ENCODE results near the gene PHPT1.
"Not testable (repeated sequence)": the region's sequence is repeated elsewhere in the genome, so short reads cannot be mapped to it uniquely, and the experiment has no call there.

DNA sequence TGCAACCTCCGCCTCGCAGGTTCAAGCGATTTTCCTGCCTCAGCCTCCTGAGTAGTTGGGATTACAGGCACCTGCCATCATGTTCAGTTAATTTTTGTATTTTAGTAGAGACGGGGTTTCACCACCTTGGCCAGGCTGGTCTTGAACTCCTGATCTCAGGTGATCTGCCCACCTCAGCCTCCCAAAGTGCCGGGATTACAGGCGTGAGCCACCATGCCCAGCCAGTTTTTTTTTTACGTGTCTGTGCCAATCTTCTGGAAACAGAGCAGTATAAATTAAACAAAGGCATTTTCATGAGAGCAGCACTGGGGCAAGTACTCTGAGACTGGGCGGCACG is 33.7 kb downstream of the PHPT1 start:
- TF ChIP-seq, protein P1, sequence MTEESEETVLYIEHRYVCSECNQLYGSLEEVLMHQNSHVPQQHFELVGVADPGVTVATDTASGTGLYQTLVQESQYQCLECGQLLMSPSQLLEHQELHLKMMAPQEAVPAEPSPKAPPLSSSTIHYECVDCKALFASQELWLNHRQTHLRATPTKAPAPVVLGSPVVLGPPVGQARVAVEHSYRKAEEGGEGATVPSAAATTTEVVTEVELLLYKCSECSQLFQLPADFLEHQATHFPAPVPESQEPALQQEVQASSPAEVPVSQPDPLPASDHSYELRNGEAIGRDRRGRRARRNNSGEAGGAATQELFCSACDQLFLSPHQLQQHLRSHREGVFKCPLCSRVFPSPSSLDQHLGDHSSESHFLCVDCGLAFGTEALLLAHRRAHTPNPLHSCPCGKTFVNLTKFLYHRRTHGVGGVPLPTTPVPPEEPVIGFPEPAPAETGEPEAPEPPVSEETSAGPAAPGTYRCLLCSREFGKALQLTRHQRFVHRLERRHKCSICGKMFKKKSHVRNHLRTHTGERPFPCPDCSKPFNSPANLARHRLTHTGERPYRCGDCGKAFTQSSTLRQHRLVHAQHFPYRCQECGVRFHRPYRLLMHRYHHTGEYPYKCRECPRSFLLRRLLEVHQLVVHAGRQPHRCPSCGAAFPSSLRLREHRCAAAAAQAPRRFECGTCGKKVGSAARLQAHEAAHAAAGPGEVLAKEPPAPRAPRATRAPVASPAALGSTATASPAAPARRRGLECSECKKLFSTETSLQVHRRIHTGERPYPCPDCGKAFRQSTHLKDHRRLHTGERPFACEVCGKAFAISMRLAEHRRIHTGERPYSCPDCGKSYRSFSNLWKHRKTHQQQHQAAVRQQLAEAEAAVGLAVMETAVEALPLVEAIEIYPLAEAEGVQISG (CRISPR knock-in tag; IDR thresholded peaks at IDR 0.05), result not testable (repeated sequence)
- TF ChIP-seq RELA (CRISPR knock-in tag; IDR thresholded peaks at IDR 0.05); CEBPG (CRISPR knock-in tag; IDR thresholded peaks at IDR 0.05); FOSL1 (CRISPR knock-in tag; IDR thresholded peaks at IDR 0.05; ENCODE audit: borderline replicate concordance); ZSCAN30 (CRISPR knock-in tag; IDR thresholded peaks at IDR 0.05); NRL (CRISPR knock-in tag; IDR thresholded peaks at IDR 0.05; ENCODE audit: borderline replicate concordance); MXI1 (IDR thresholded peaks at IDR 0.05; ENCODE audit: borderline replicate concordance, low read depth, low read length): not testable (repeated sequence)
- TF ChIP-seq, protein P2, sequence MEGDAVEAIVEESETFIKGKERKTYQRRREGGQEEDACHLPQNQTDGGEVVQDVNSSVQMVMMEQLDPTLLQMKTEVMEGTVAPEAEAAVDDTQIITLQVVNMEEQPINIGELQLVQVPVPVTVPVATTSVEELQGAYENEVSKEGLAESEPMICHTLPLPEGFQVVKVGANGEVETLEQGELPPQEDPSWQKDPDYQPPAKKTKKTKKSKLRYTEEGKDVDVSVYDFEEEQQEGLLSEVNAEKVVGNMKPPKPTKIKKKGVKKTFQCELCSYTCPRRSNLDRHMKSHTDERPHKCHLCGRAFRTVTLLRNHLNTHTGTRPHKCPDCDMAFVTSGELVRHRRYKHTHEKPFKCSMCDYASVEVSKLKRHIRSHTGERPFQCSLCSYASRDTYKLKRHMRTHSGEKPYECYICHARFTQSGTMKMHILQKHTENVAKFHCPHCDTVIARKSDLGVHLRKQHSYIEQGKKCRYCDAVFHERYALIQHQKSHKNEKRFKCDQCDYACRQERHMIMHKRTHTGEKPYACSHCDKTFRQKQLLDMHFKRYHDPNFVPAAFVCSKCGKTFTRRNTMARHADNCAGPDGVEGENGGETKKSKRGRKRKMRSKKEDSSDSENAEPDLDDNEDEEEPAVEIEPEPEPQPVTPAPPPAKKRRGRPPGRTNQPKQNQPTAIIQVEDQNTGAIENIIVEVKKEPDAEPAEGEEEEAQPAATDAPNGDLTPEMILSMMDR (CRISPR knock-in tag; IDR thresholded peaks at IDR 0.05), result not testable (repeated sequence)

Measured in HepG2 (cell line).